HEK293T (cell line): ENCODE measurements around the gene PMM1.

Source experiments
- FOXM1 ChIP-seq: fragments of 450-650 bp; IDR thresholded peaks from 2 replicates; pipeline ENCODE4 v1.6.1; 2017; ENCODE audit warnings: mild to moderate bottlenecking, borderline replicate concordance
- LEF1 ChIP-seq: fragments of 450-650 bp; IDR thresholded peaks from 2 replicates; pipeline ENCODE4 v1.6.1; 2017; ENCODE audit warnings: mild to moderate bottlenecking, borderline replicate concordance
- NFRKB ChIP-seq: fragments of 450-650 bp; IDR thresholded peaks from 2 replicates; pipeline ENCODE4 v1.6.1; 2016; ENCODE audit warnings: mild to moderate bottlenecking, moderate library complexity
- TF ChIP-seq, protein P1 (sequence below): fragments of 450-650 bp; IDR thresholded peaks from 2 replicates; pipeline ENCODE4 v1.6.1; 2016

DNA sequence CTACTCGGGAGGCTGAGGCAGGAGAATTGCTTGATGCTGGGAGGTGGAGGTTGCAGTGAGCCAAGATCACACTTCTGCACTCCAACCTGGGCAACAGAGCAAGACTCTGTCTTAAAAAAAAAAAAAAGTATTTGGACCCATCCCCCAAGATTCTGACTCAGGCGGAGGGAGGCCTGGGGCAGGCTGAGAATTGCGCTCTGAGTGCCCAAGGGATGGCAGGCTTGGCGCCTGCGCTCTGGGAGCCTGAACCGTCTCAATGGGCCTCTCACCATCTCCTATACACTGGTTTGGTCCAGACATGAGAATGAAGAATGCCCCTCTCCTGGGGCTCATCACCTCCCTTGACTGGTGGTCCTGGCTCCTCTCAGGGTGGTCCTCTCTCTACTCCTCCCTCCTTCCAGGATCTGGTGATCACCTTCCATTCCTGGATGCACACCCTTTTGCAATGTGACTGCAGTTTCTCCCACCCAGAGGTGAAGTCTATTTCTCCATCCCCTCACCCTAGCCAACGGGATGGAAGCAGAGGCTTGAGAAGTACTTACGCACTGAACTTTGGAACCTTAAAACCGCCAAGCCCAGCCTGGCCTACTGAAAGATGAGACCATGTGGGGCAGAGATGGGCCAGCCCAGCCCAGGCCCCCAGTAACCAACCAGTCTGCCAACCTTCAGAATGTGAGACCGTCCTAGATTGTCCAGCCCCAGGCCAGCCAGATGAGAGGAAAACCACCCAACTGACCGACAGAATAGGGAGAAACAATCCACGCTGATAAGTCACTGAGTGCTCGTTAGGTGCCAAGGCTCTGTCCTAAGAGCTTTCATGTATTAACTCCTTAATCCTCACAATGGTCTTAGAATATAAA, 50.3 kb downstream of the PMM1 start:
- TF ChIP-seq NFRKB: no peak
- TF ChIP-seq, protein P1, sequence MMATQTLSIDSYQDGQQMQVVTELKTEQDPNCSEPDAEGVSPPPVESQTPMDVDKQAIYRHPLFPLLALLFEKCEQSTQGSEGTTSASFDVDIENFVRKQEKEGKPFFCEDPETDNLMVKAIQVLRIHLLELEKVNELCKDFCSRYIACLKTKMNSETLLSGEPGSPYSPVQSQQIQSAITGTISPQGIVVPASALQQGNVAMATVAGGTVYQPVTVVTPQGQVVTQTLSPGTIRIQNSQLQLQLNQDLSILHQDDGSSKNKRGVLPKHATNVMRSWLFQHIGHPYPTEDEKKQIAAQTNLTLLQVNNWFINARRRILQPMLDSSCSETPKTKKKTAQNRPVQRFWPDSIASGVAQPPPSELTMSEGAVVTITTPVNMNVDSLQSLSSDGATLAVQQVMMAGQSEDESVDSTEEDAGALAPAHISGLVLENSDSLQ: no peak
- TF ChIP-seq LEF1: no peak
- TF ChIP-seq FOXM1: no peak
